NCI-H1417 (cell line): ENCODE data around the gene SPACA6.

Experiments used
- DNase-seq, 3 experiments: peaks; one replicate each; lab custom pipeline; 2025; lab: John Stamatoyannopoulos, UW

Gene SPACA6

DNA sequence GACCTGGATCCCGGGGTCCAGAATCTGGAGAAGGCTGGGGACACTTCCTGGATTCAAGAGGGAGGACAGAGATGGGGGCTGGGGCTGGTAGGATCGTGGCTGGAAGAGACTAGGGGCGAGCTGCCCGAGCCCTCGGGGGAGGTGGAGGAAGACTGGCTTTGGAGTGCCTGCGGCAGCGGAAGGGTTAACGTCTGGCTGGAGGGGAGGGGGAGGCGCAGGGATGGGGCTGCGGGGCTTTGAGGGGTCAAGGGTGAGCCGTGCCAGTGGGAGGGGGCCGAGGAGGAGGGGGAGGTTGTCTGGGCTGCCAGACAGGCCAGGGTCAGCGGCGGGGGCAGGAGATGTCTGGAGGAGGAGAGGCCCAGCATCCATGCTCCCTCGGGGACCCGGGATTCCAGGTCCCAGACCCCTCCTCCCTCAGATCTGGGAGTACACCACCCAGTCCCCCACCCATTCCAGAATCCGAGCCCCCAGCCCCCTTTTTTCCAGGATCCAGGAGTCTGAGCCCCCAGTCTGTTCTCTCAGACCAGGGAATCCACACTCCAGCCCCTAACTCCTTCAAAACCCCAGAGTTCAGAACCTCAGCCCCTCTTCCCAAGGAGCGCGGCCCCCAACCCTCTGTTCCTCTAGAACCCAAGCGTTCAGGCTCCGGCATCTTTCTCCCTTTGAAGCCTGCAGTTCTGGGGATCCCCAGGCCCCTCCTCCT is 3.2 kb upstream of the SPACA6 start:
- DNase-seq = peak in 2 of 3 experiments; percentile 56 to 66

DNA sequence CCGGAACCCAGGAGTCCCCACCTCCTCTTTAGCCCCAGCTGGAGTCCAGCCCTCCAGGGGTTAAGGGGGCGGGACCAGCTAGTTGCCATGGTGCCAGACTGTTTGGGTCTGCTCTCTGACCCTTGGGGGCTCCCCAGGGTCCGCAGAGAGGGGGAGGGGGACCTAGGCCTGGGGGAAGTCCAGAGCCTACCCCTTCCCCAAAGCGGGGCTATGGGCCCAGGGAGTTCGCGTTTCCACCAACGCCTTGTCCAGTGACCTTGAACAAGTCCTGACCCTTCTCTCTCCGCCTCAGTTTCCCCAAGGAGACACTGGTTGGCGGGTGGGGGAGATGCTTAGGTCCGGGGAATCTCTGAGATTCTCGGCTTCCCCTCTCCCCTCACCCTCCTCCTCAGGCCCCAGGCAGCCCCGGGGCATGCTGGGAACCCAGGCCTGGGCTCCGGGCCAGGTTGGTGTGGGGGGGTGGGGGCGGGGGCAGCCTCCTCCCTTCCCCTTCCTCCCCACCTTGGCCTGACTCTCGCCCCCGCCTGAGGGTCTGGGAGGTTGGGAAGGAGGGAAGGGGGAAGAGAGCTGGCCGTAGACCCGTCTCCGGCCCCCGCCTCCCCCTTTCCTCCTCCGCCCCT is 2.6 kb upstream of the SPACA6 start:
- peak in 2 of 3 experiments; percentile 78 to 84 for DNase-seq

DNA sequence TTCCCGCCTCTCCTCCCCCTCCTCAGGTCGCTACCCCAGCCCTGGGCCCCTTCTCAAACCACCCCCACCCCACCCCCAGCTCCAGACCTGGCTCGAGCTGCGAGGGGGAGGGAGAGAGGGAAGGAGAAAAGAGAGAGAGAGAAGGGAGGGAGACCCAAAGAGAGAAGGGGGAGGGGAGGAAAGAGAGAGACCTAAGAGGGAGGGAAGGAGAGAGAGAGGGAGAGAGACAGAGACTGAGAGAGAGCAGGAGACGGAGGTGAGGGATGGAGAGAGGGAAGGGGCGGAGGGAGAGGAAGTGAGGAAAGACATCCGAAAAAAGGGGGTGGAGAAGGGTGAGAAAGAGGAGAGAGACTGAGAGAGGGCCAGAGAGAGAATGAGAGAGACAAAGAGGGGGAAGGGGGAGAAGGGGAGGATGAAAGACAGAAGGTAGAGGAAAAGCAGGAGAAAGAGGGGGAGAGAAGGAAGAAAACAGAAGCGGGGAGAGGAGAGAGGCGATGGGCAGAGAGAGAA is 2.0 kb upstream of the SPACA6 start:
- DNase-seq = no peak

DNA sequence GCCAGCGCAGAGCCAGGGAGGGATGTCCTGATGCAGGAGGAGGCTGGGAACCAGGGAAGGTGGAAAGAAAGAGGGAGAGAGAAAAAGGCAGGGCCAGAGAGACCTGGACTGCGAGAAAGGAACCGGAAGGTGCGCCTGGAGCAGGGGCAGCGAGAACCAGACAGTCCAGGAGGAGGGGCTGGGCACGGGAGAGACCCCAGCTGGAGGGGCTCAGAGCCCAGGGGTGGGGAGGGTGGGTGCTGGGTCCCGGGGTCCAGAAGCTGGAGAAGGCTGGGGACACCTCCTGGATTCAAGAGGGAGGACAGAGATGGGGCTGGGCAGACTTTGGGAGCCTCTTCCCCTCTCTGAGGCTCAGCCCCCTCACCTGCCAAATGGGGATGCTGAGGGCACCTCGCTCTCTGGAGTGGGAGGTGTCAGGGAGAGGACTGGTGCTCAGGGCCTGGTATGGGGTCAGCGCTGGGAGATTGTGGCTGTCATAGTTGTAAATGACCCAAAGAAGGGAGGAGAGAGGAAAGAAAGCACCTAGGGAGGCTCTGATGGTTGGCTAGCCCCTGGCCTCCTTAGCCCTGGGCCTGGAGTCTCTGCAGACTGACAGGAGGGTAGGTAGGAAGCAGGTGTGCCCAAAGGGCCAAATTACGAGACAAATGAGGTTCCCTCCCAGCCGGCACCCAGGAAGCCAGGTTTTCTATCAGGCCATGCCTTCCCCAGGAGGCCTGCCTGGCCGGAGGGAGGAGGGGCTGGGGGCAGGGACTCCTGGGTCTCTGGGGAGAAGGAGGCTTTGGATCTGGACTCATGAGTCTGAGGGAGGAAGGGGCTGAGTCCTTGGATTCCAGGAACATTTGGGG is 1.3 kb upstream of the SPACA6 start:
- DNase-seq = peak in 1 of 3 experiments; percentile 10

DNA sequence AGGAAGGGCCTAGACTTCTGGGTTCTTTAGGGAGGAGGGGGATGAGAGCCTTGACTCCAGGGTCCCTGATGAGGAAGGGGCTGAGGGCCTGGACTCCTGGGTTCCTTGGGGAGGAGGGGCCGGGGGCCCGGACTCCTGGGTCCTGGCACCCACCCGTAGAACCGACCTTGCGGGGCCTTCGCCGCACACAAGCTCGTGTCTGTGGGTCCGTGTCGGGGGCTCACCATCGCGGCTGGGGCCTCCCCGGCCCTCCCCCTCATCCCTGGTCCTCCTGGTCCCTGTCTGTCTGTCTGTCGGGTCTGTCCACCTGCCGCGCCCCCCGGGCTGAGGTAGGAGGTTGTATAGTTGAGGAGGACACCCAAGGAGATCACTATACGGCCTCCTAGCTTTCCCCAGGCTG is 662 bp upstream of the SPACA6 start:
- DNase-seq = no peak

DNA sequence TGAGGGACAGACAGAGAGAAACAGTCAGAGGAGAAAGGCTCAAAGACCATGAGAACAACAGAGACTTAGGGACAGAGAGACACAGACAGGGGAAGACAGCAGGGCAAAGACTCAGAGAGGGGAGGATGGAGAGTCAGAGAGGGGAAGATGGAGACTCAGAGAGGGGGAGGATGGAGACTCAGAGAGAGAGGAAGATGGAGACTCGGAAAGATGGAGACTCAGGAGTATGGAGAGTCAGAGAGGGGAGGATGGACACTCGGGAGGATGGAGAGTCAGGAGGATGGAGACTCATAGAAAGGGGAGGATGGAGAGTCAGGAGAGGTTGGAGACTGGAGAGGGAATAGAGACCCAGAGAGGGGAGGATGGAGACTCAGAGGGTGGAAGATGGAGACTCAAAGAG is 689 bp downstream of the SPACA6 start:
- DNase-seq = no peak

DNA sequence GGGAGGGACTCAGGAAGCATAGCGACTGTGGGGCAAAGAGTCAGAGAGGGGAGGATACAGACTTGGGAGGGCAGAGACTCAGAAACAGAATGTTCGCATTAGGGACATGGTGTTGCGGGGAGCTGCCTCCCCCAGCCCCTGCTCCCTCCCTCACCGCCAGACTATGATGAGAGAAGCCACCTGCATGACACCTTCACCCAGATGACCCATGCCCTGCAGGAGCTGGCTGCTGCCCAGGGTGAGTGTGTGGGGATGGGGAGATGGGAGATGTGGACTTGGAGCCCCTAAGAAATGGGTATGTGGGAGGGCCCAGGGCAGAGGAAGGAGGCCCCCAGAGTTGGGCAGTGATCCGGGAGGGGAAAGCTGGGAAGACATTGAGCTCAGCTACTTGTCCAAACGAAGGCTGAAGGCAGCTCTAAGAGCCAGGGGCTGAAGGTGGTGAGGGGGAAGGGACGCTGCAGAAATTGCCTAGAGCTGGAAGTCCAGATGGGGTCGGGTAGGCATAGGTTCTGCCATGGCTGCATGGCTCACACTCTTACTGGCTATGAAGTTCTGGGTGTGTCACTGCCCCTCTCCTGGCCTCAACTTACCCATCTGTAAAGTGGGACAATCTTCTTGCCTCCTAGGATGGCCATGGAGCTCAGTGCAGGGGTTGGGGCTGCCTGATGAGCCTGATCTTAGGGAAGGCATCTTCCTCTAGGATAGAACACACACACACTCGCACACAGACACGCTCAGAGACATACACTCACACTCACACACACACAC is 1.4 kb downstream of the SPACA6 start:
- no peak for DNase-seq

DNA sequence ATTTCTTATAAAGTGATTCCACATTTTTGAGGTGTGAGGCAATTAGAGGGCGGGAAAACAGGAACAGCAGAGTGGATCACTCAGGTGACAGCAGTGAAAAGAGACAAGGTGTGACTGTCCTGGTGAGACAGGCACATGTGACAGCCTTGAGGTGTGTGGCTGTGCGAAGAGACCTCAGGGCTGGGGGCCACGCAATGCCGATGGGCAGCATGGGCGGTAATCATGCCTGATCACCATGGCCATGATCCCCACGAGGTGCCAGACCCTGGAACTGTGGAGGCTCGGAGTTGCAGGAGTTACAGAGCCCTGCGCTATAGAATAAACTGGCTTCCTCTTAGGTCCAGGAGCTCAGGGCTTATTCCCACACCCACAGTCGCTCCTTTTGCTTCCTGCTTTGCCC is 2.0 kb downstream of the SPACA6 start:
- no peak for DNase-seq

DNA sequence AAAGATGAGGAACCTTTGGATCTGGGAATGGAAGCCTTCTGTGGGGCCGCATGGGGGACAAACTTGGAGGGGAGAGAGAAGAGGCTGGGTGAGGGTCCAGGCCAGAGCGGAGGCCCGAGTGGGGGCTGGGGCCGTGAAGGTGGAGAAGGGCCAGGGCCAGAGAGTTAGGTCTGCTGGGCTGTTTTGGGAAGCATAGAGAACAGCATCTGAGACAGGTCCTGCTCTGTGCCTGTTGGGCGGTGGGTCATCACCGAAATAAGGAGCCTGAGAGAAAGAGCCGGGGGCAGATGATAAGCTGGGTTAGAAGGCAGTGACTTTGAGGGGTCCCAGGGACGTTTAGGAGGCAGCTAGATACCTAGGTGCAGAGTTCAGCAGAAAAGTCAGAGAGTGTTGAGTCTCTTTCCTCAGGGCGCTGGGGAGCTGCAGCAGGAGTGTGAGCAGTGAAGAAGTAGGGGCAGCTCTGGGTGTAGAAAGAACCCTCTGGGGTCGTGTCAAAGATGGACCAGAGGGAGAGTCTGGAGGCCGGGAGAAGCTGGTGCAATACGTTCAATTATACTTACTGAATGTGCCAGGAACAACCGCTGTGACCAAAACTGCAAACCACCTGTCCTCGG is 2.7 kb downstream of the SPACA6 start:
- no peak for DNase-seq

DNA sequence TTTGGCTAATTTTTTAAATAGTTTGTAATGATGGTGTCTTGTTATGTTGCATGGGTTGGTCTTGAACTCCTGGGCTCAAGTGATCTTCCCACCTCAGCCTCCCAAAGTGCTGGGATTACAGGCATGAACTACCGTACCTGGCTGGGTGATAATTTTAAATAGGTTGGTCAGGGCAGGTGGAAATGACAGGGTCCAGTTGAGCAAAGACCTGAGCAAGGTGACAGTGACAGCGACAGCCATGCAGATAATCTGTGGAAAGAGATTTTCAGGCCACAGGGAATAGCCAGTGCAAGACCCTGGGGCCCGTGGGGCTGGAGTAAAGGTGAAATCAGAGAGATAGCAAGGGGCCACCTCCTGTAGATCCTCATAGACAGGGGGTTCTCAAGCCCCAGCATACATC is 3.5 kb downstream of the SPACA6 start:
- DNase-seq = no peak

DNA sequence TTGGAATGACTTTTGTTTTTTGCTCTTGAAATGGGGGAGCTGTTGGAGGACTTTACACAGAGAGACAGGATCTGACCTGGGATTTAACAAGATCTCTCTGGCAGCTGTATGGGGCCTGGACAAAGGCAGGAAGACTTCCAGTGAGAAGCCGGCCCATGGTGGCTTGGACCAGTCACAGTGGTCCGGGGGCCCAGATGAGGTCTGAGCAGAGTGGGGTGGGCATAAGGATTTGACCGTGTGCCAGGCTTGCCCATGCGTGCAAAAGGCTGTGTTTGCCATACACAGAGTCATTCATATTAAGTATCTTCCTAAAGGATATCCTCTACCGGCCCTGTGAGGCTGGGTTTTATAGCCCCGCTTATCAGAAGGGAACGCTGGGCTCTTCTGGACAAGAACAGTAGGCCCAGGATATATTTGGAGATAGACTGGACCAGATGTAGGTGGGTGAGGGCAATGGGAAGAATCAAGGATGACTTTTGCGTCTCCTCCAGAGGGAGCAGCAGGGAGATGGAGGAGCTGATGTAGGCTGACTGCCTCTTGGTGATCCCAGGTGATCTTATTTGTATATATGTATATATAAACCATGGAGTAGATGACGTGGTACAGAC is 4.1 kb downstream of the SPACA6 start:
- DNase-seq = no peak

DNA sequence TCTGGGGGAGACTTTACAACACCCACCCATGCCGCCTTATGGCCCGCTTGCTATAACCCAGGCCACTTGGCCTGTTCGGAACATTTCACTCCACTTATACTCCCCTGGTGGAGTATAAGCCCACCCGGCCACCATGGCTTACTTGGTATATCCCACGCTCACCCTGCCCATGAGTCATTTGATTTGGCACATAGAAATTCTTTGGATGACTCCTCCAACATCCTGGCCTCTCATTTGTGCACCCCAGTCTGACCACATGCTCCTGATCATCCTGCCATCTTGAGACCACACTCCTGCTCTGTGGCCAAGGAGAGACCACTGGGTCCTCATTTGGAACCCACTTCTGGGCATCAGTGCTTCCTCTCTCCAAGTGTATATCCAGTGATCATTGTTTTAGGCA is 5.2 kb downstream of the SPACA6 start:
- no peak for DNase-seq

DNA sequence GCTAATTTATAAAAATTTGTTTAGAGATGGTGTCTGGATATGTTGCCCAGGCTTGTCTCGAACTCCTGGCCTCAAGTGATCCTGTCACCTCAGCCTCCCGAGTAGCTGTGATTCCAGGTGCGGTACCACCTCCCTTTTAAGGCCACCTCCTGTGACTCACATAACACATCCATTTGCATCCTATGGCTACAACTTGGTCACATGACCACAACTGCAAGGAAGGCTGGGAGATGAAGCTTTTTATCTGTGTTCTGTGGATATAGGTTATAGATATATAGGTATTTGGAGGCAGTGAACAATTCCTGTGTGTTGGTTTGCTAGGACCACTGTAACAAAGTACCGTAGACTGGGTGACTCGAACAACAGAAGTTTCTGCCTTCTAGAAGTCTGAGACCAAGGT is 6.0 kb downstream of the SPACA6 start:
- DNase-seq = no peak

DNA sequence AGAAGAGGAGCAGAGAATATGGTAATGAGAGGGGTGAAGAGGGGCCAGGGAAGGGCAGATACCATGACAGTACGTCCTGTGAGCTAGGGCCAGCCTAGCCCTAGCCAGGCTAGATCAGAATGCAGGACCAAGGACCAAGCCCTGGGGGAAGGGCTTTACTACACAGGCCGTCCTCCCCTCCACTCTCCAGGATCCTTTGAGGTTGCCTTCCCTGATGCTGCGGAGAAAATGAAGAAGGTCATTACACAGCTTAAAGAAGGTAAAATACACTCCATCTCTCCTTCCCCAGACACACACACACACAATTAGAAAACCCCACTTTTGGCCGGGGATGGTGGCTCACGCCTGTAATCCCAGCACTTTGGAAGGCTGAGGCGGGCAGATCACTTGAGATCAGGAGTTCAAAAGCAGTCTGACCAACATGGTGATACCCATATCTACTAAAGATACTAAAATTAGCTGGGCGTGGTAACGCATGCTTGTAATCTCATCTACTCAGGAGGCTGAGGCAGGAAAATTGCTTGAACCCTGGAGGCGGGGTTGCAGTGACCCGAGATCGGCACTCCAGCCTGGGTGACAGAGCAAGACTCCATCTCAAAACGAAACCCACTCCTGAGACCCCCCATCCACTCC is 8.5 kb downstream of the SPACA6 start:
- DNase-seq = no peak

DNA sequence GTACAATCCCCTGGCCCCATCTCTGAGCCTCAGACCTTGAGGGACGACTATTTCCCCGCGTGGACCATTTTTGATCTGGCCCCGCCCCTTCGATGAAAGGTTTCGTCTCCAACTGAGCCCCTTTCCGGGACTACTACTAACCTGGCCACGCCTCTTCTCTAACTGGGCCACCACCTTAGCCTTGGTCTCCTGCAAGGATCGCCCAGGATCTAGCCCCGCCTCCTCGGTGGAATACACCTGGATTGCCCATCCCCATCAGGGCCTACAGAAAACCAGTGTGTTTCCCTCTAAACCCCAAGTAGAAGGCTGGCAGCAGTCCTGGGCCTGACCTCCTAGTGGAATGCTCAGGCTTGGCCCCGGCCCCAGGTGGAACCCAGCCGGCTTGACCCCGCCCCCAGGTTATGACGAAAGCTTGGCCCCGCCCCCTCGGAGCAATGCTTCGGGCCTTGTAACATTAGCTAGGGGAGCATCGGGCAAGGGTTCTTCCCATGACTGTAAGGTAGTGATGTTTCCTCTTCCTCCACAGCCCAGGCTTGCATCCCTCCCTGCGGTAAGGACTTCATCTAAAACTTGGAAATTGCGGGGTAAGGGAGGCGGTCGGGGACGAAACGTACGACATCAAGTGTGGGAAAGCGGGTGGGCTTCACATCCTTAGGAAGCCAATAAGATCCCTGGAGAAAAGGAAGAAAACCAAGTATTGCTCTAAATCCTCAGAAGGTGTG is 9.1 kb downstream of the SPACA6 start:
- no peak for DNase-seq

DNA sequence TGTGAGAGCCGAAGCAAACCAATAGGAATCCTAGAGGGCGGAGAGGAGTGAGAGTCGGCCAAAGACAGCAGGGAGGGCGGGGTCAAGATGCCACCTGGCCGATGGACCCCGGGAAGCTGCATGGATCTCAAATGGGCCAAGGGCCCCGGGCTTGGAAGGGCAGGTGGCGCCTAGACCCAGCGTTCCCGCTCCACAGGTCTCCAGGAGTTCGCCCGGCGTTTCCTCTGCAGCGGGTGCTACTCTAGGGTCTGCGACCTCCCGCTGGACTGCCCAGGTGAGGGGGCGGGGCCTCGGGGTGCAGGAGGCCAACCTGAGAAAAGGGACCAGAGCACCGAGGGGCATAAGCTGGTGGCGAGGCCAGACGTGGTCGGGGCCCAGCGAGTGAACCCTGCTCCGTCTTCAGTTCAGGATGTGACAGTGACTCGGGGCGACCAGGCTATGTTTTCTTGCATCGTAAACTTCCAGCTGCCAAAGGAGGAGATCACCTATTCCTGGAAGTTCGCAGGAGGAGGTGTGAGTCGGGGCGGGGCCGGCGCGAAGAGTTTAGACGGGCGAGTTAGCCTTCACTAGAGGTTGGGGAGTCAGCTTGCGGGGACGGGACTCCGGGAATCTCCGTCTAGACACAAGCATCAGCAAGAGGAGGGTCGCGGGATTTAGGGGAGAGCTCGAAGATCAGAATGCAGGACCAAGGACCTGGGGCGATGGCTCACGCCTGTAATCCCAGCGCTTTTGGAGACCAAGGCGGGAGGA is 9.9 kb downstream of the SPACA6 start:
- no peak for DNase-seq

DNA sequence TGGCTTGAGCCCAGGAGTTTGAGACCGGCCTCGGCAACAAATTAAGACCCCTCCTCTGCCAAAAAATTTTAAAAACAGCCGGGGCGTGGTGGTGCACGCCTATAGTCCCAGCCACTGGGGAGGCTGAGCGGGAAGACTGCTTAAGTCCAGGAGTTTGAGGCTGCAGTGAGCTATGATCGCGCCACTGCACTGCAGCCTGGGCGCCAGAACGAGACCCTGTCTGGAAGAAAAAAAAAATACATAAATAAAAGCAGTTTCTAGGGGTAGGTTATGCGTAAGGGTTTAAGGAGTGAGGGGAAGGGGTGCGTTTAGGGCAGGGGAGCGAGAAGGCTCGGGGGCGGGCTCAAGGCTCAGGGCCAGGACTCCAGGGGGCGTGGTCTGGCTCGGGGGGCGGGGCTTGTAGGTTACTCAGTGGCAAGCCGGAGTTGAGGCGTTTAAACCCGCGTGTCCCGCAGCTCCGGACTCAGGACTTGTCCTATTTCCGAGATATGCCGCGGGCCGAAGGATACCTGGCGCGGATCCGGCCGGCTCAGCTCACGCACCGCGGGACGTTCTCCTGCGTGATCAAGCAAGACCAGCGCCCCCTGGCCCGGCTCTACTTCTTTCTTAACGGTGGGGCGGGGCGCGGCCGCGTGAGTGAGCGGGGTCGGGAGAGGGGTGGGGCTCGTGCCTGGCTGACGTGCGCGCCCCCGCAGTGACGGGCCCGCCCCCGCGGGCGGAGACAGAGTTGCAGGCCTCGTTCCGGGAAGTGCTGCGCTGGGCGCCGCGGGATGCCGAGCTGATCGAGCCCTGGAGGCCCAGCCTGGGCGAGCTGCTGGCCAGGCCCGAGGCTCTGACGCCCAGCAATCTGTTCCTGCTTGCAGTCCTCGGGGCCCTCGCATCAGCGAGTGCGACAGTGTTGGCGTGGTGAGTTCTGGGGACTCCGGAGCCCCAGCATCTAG is 10.7 kb downstream of the SPACA6 start:
- peak in 1 of 3 experiments; percentile 37 for DNase-seq

DNA sequence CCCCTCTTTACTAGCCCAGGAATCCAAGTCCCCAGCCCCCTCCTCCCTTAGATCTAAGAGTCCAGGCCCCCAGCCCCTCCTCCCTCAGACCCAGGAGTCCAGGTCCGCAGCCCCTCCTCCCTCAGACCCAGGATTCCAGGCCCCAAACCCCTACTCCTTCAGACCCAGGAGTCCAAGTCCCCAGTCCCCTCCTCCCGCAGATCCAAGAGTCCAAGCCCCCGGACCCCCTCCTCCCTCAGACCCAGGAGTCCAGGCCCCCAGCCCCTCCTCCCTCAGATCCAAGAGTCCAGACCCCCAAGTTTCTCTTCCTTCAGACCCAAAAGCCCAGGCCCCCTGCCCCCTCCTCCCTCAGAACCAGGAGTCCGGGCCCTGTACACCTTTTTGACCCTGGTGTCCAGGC is 11.5 kb downstream of the SPACA6 start:
- DNase-seq = no peak
